OCI-LY3 (cell line): ENCODE results near the gene CPXM1.

Source experiments
- H2AFZ ChIP-seq: fragments of 200-600, 300-600 bp; shearing (Covaris generic); 2 replicates; pipeline ENCODE4 v1.6.0; 2014; ENCODE audit warnings: antibody characterized with exemption, low read depth, low read length
- H3K27ac ChIP-seq: fragments of 200-600, 300-600 bp; sonication (generic); 2 replicates; pipeline ENCODE4 v1.5.1; 2014; ENCODE audit warnings: mild to moderate bottlenecking, low read length, moderate library complexity, mixed read lengths
- H3K27me3 ChIP-seq: fragments of 200-600, 300-600 bp; sonication (generic); 2 replicates; pipeline ENCODE4 v1.6.1; 2014; ENCODE audit warnings: low read depth, low read length, mixed read lengths
- H3K36me3 ChIP-seq: fragments of 200-600, 300-600 bp; sonication (generic); replicated peaks from 2 replicates; pipeline ENCODE3; 2014; ENCODE audit warnings: low read depth, low read length, mixed read lengths
- H3K4me1 ChIP-seq: fragments of 300-600, 200-600 bp; sonication (generic); 2 replicates; pipeline ENCODE4 v1.6.1; 2014; ENCODE audit warnings: low read length, mixed read lengths
- H3K4me2 ChIP-seq: fragments of 200-600, 300-600 bp; sonication (generic); 2 replicates; pipeline ENCODE4 v1.6.1; 2014; ENCODE audit warnings: low read length, mixed read lengths
- H3K4me3 ChIP-seq: fragments of 300-600, 200-600 bp; sonication (generic); 2 replicates; pipeline ENCODE4 v1.5.1; 2014; ENCODE audit warnings: antibody characterized with exemption, mild to moderate bottlenecking, low read length, moderate library complexity
- H3K79me2 ChIP-seq: fragments of 300-600, 200-600 bp; shearing (Covaris generic); 2 replicates; pipeline ENCODE4 v1.6.1; 2014; ENCODE audit warnings: mild to moderate bottlenecking, low read length, mixed read lengths
- H3K9ac ChIP-seq: fragments of 300-600, 200-600 bp; shearing (Covaris generic); 2 replicates; pipeline ENCODE4 v1.6.0; 2014; ENCODE audit warnings: mild to moderate bottlenecking, low read length, moderate library complexity
- H3K9me3 ChIP-seq: fragments of 200-600, 300-600 bp; shearing (Covaris generic); 2 replicates; pipeline ENCODE4 v1.6.1; 2014; ENCODE audit warnings: low read length, mixed read lengths; ENCODE audit not compliant: insufficient read depth
- H4K20me1 ChIP-seq: fragments of 200-600, 300-600 bp; sonication (generic); 2 replicates; pipeline ENCODE4 v1.6.1; 2016; ENCODE audit warnings: low read length, mixed read lengths; ENCODE audit not compliant: insufficient read depth
- CTCF ChIP-seq: fragments of 200-600, 300-600 bp; sonication (generic); IDR thresholded peaks from 2 replicates; pipeline ENCODE4 v1.5.1; 2014; ENCODE audit warnings: antibody characterized with exemption, low read length, low read depth
- EZH2phosphoT487 ChIP-seq: fragments of 200-600 bp; shearing (Covaris generic); IDR thresholded peaks from 2 replicates; pipeline ENCODE4 v1.6.1; 2018; ENCODE audit warnings: antibody characterized with exemption, mixed run types, low read depth

The CPXM1 gene

GRCh38 chr20:2804041-2804828 lies 3.8 kb upstream of the CPXM1 start:
- no peak overlapping the region for H3K4me2 ChIP-seq
- no peak overlapping the region for H3K27ac ChIP-seq
- H3K4me3 ChIP-seq: no peak overlapping the region
- H2AFZ ChIP-seq: no peak overlapping the region
- H3K79me2 ChIP-seq: no peaks in the 10 kb centered on the region
- H3K27me3 ChIP-seq: peaks cover 36% of the 10 kb centered on the region
- peaks cover 17% of the 10 kb centered on the region for H3K4me1 ChIP-seq
- TF ChIP-seq CTCF (no peak), EZH2phosphoT487 (no peak)
- no peaks in the 10 kb centered on the region for H4K20me1 ChIP-seq
- no peaks in the 10 kb centered on the region for H3K36me3 ChIP-seq
- no peaks in the 10 kb centered on the region for H3K9me3 ChIP-seq
- H3K9ac ChIP-seq: no peak overlapping the region

DNA sequence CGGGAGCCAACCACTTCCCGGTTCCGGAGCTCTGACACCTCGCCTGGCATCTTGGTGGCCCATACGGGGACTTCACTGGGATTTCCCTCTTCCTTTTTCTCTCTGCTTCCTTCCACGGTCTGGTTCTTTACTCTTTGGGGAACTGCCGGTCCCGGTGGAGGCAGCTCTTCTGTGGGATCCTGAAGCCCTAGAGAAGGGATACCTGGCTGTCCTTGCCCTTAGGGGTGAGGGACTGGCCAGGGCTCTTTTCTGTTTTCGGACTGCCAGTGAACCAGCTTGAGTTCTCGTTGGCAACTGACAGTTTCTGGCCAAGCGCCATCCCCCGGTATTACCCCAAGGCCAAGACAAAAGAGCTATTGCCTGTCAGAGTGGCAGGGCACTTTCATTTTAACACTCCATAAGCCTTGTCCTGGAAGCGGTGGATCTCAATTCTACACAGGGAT lies 880 bp upstream of the CPXM1 start:
- H3K9me3 ChIP-seq: no peaks in the 10 kb centered on the region
- no peaks in the 10 kb centered on the region for H3K79me2 ChIP-seq
- peak overlapping the region; percentile 82 for H3K4me3 ChIP-seq
- TF ChIP-seq EZH2phosphoT487: no peak
- TF ChIP-seq CTCF: no peak
- peaks cover 24% of the 10 kb centered on the region for H3K27me3 ChIP-seq
- H3K27ac ChIP-seq: no peak overlapping the region
- H3K4me1 ChIP-seq: peaks cover 27% of the 10 kb centered on the region
- H4K20me1 ChIP-seq: no peaks in the 10 kb centered on the region
- peak overlapping the region; percentile 90 for H3K4me2 ChIP-seq
- H3K36me3 ChIP-seq: no peaks in the 10 kb centered on the region
- peak overlapping the region; percentile 68; the same call in 1 of the 2 replicates for H3K9ac ChIP-seq
- 0 out of 2 replicates have a peak overlapping the region, but pooled peaks have one; percentile 6 for H2AFZ ChIP-seq

DNA sequence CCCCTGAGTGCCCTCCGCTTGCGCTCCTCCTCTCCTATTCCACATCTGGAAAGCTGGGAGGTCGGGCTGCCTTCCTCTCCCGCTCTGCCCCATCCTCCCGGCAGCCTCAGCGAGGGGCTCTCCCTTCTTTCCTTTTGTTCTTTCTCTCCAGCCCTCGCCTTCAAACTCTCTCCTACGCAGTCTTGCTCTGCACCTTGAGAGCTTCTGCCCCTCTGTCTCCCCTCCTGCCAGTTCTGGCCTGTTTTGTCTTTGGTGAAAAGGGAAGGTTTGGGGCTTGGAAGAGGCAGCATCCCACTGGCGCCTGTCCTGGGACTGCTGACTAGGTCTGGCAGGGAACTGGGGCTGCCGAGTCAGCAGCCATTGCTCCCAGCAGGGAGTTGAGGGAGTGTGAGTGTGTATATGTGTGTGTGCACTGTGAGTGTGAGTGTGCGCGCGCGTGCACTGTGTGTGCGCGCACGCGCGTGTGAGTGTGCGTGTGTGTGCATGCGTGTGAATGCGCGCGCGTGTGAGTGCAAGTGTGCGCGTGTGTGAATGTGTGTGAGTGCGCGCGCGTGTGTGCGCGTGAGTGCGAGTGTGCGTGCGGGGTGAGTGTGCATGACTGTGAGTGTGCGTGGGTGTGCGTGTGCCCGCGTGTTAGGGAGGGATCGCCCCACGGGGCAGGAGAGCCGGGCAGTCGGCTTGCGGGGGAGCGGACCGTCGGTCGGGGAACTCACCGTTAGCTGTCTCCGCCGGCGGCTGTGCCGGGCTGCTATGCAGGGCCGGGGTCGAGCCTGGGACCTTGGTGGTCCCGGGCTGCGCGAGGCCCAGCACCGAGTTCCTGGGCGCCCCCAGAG lies 523 bp downstream of the CPXM1 start:
- peak overlapping the region; percentile 82 for H3K4me3 ChIP-seq
- peak overlapping the region; percentile 68 for H3K9ac ChIP-seq
- no peaks in the 10 kb centered on the region for H3K9me3 ChIP-seq
- H3K27ac ChIP-seq: peak overlapping the region; percentile 24; the same call in 1 of the 2 replicates
- peaks cover 23% of the 10 kb centered on the region for H3K27me3 ChIP-seq
- peak overlapping the region; percentile 90 for H3K4me2 ChIP-seq
- TF ChIP-seq CTCF (no peak), EZH2phosphoT487 (no peak)
- H3K4me1 ChIP-seq: peaks cover 27% of the 10 kb centered on the region
- H4K20me1 ChIP-seq: no peaks in the 10 kb centered on the region
- H3K36me3 ChIP-seq: no peaks in the 10 kb centered on the region
- no peaks in the 10 kb centered on the region for H3K79me2 ChIP-seq
- H2AFZ ChIP-seq: peak overlapping the region; percentile 92

GRCh38 chr20:2799271-2799670 lies 1.2 kb downstream of the CPXM1 start:
- peak overlapping the region; percentile 90 for H3K4me2 ChIP-seq
- peak overlapping the region; percentile 24; the same call in 1 of the 2 replicates for H3K27ac ChIP-seq
- peaks cover 27% of the 10 kb centered on the region for H3K4me1 ChIP-seq
- peak overlapping the region; percentile 92 for H2AFZ ChIP-seq
- H3K9me3 ChIP-seq: no peaks in the 10 kb centered on the region
- peaks cover 20% of the 10 kb centered on the region for H3K27me3 ChIP-seq
- TF ChIP-seq CTCF (no peak), EZH2phosphoT487 (no peak)
- H4K20me1 ChIP-seq: no peaks in the 10 kb centered on the region
- peak overlapping the region; percentile 82 for H3K4me3 ChIP-seq
- H3K79me2 ChIP-seq: no peaks in the 10 kb centered on the region
- H3K9ac ChIP-seq: peak overlapping the region; percentile 68
- H3K36me3 ChIP-seq: no peaks in the 10 kb centered on the region
